ENCODE measurements around the gene MEN1.
A peak's percentile ranks its signal among the peaks of the same experiment; 100 is the strongest.

MEN1 gene

GRCh38 chr11:64778223-64778472 is 32.2 kb downstream of the MEN1 start:
- no peak for DNase-seq

- peak; percentile 90 for DNase-seq
Observed at GRCh38 chr11:64777449-64778222, 32.7 kb downstream of the MEN1 start.

GRCh38 chr11:64776875-64777274 is 33.5 kb downstream of the MEN1 start:
- no peak for DNase-seq

GRCh38 chr11:64776425-64776824 is 33.9 kb downstream of the MEN1 start:
- no peak for DNase-seq

GRCh38 chr11:64774144-64774543 is 36.2 kb downstream of the MEN1 start:
- DNase-seq: no peak

- DNase-seq: no peak
Observed at GRCh38 chr11:64772303-64773018, 37.9 kb downstream of the MEN1 start.

GRCh38 chr11:64771861-64772260 is 38.5 kb downstream of the MEN1 start:
- DNase-seq: no peak

- no peak for DNase-seq
Observed at GRCh38 chr11:64770120-64770519, 40.2 kb downstream of the MEN1 start.

- DNase-seq: no peak
Observed at GRCh38 chr11:64769283-64769682, 41.1 kb downstream of the MEN1 start.

GRCh38 chr11:64768300-64768694 is 42.1 kb downstream of the MEN1 start:
- DNase-seq: no peak

- peak; percentile 95 for DNase-seq
Observed at GRCh38 chr11:64767344-64768299, 42.7 kb downstream of the MEN1 start.

GRCh38 chr11:64766881-64767280 is 43.5 kb downstream of the MEN1 start:
- no peak for DNase-seq

- no peak for DNase-seq
Observed at GRCh38 chr11:64765851-64766665, 44.3 kb downstream of the MEN1 start.

- DNase-seq: no peak
Observed at GRCh38 chr11:64765291-64765850, 45.0 kb downstream of the MEN1 start.

GRCh38 chr11:64764753-64765152 is 45.6 kb downstream of the MEN1 start:
- DNase-seq: no peak

GRCh38 chr11:64764040-64764611 is 46.2 kb downstream of the MEN1 start:
- no peak for DNase-seq

- no peak for DNase-seq
Observed at GRCh38 chr11:64763526-64764039, 46.8 kb downstream of the MEN1 start.

GRCh38 chr11:64762674-64763525 is 47.5 kb downstream of the MEN1 start:
- DNase-seq: no peak

GRCh38 chr11:64762277-64762673 is 48.1 kb downstream of the MEN1 start:
- DNase-seq: no peak

- DNase-seq: no peak
Observed at GRCh38 chr11:64760759-64761420, 49.5 kb downstream of the MEN1 start.

All from activated CD8-positive, alpha-beta memory T cell treated with anti-CD3 and anti-CD28 coated beads, Interleukin-2, amount 50 U/mL, for 48 hours (primary cell).